ENCODE results near the gene CD7. TPM values are rescaled to one million over a fixed set of nuclear protein-coding genes. Genes with fewer than 3 reads are reported as not detected.

The CD7 gene
- total and polyA plus RNA-seq, 2 donors (not counting 1 experiment from before 2014, with no cell fraction given): 0.67 to 1.3 TPM

- ATAC-seq (ENCODE audit: low read depth) (peak; percentile 74), DNase-seq (peak; percentile 97)
- Histone ChIP-seq H3K27me3 (replicated peaks in 1 of 4; ENCODE audit: control extremely low read depth in 1 of 4, control insufficient read depth in 3 of 4, insufficient read depth in 4 of 4, low read length in 3 of 4) (no peaks in the 10 kb centered on the region), H3K9ac (ENCODE audit: low read length) (peak overlapping the region; percentile 99), H3K4me2 (replicated peaks; ENCODE audit: low read depth, low read length, poor library complexity, severe bottlenecking) (peak overlapping the region; percentile 99), H3K36me3 (replicated peaks in 1 of 2; ENCODE audit: control extremely low read depth in 1 of 2, control insufficient read depth in 1 of 2, extremely low read depth in 1 of 2, insufficient read depth in 2 of 2, low read length in 1 of 2) (no peaks in the 10 kb centered on the region), H2AFZ (ENCODE audit: insufficient read depth, low read depth, low read length, poor library complexity, severe bottlenecking) (peak overlapping the region; percentile 58), H3K9me3 (ENCODE audit: control extremely low read depth in 1 of 3, control insufficient read depth in 2 of 3, insufficient read depth in 1 of 3, low read length in 2 of 3) (no peaks in the 10 kb centered on the region), H3K4me3 (ENCODE audit: control extremely low read depth in 1 of 5, extremely low read depth in 1 of 5, insufficient read depth in 1 of 5, low read depth in 2 of 5, low read length in 4 of 5) (peak overlapping the region; percentile 71 to 99 (median 87)), H3K4me1 (ENCODE audit: control insufficient read depth in 2 of 2, insufficient read depth in 2 of 2, low read length in 2 of 2) (peaks cover 45 to 69% of the 10 kb centered on the region in 2 donors), H3K27ac (ENCODE audit: low read length in 2 of 2) (peak overlapping the region; percentile 99 to 100), H3K79me2 (ENCODE audit: control insufficient read depth, insufficient read depth, low read length) (no peaks in the 10 kb centered on the region), H4K20me1 (ENCODE audit: control insufficient read depth, insufficient read depth, low read length, poor library complexity, severe bottlenecking) (no peaks in the 10 kb centered on the region)
- ChIA-PET CTCF (interaction anchor here (0.8 to 6.4 kb wide), 13 partner anchors 12 to 92 kb away, joined by 3 to 68 read pairs (median 5); partner anchors contain the start of genes CD7, CSNK1D and SECTM1), POLR2A (interaction anchor here (0.5 to 2.9 kb wide), 17 partner anchors 15 to 275 kb away, joined by 3 to 20 read pairs (median 6); partner anchors contain the start of genes CCDC57, CENPX, CSNK1D and DCXR)
- H3K9me3 Mint-ChIP-seq (ENCODE audit: insufficient read depth): no peaks in the 10 kb centered on the region
- H3K4me1 Mint-ChIP-seq: peaks cover 73% of the 10 kb centered on the region
- peak overlapping the region; percentile 99 for H3K4me3 Mint-ChIP-seq
- TF ChIP-seq EZH2 (IDR thresholded peaks at IDR 0.05; ENCODE audit: borderline replicate concordance, insufficient read depth, low read depth, low read length, poor library complexity, severe bottlenecking) (no peak), CTCF (IDR thresholded peaks at IDR 0.05) (no peak)
- H3K27me3 Mint-ChIP-seq: no peaks in the 10 kb centered on the region
- H3K27ac Mint-ChIP-seq: peak overlapping the region; percentile 100
- under 1% methylated on average over 30 of the region's 36 CpGs for WGBS (ENCODE audit: insufficient coverage)
- intact Hi-C loops (cut with micrococcal nuclease): loop anchor here (1.0 to 10.0 kb wide), 5 partner anchors 25 to 433 kb away; partner anchors contain the start of genes CSNK1D, HEXD, OGFOD3 and P4HB
Observed at GRCh38 chr17:82297714-82298537, 19.5 kb downstream of the CD7 start.
